H9 (cell line): ENCODE measurements around the gene IGSF9B. TPM values are rescaled to one million over a fixed set of nuclear protein-coding genes. Genes with fewer than 3 reads are reported as not detected.

ENCODE experiments used
- DNase-seq: peaks from one replicate; pipeline ENCODE4 v3.0.0-alpha.2; 2017
- H2AFZ ChIP-seq: one replicate; pipeline ENCODE4 v1.6.1; 2013; ENCODE audit warnings: mild to moderate bottlenecking, low read length, control low read depth, moderate library complexity
- H2AK5ac ChIP-seq: 2 replicates; pipeline ENCODE4 v1.6.1; 2013; ENCODE audit warnings: low read length, control low read depth, mixed read lengths; ENCODE audit not compliant: insufficient read length
- H2BK120ac ChIP-seq: one replicate; pipeline ENCODE4 v1.6.1; 2013; ENCODE audit warnings: low read depth, mild to moderate bottlenecking, low read length, control low read depth, inconsistent platforms; ENCODE audit not compliant: poor library complexity, severe bottlenecking
- H2BK12ac ChIP-seq: 2 replicates; pipeline ENCODE4 v1.6.1; 2013; ENCODE audit warnings: low read length, control low read depth, mixed read lengths, low read depth; ENCODE audit not compliant: insufficient read length
- H2BK15ac ChIP-seq: 2 replicates; pipeline ENCODE4 v1.6.1; 2013; ENCODE audit warnings: low read depth, low read length, control low read depth
- H2BK20ac ChIP-seq: one replicate; pipeline ENCODE4 v1.6.1; 2013; ENCODE audit warnings: low read depth, mild to moderate bottlenecking, low read length, control low read depth, inconsistent platforms; ENCODE audit not compliant: poor library complexity, severe bottlenecking
- H2BK5ac ChIP-seq: 2 replicates; pipeline ENCODE4 v1.6.1; 2013; ENCODE audit warnings: low read length, control low read depth, mixed read lengths; ENCODE audit not compliant: insufficient read length
- H3K14ac ChIP-seq: 2 replicates; pipeline ENCODE4 v1.6.1; 2013; ENCODE audit warnings: low read length, control low read depth; ENCODE audit not compliant: insufficient read depth
- H3K18ac ChIP-seq: 2 replicates; pipeline ENCODE4 v1.6.1; 2013; ENCODE audit warnings: low read depth, mild to moderate bottlenecking, mixed read lengths, low read length, control low read depth; ENCODE audit not compliant: insufficient read length
- H3K23ac ChIP-seq: 2 replicates; pipeline ENCODE4 v1.6.1; 2013; ENCODE audit warnings: low read length, control low read depth, mixed read lengths, low read depth; ENCODE audit not compliant: insufficient read length
- H3K23me2 ChIP-seq: 2 replicates; pipeline ENCODE4 v1.6.1; 2013; ENCODE audit warnings: low read depth, mild to moderate bottlenecking, mixed read lengths, low read length, control low read depth; ENCODE audit not compliant: insufficient read length, poor library complexity, severe bottlenecking
- H3K27ac ChIP-seq: 2 replicates; pipeline ENCODE4 v1.5.1; 2013; ENCODE audit warnings: low read length, control low read depth, mixed read lengths, low read depth; ENCODE audit not compliant: insufficient read length
- H3K27me3 ChIP-seq: 2 replicates; pipeline ENCODE4 v1.6.1; 2013; ENCODE audit warnings: low read length, control low read depth, inconsistent platforms; ENCODE audit not compliant: insufficient read depth
- H3K4ac ChIP-seq: 2 replicates; pipeline ENCODE4 v1.6.1; 2013; ENCODE audit warnings: low read depth, mild to moderate bottlenecking, control low read depth, inconsistent platforms, low read length, moderate library complexity
- H3K4me1 ChIP-seq: 2 replicates; pipeline ENCODE4 v1.6.1; 2013; ENCODE audit warnings: low read length, control low read depth, inconsistent platforms; ENCODE audit not compliant: insufficient read depth
- H3K4me2 ChIP-seq: 2 replicates; pipeline ENCODE4 v1.6.1; 2013; ENCODE audit warnings: low read length, control low read depth, mixed read lengths; ENCODE audit not compliant: insufficient read length, insufficient read depth
- H3K56ac ChIP-seq: 2 replicates; pipeline ENCODE4 v1.6.1; 2013; ENCODE audit warnings: low read depth, mild to moderate bottlenecking, mixed read lengths, low read length, control low read depth; ENCODE audit not compliant: insufficient read length
- H3K79me1 ChIP-seq: 2 replicates; pipeline ENCODE4 v1.6.1; 2013; ENCODE audit warnings: low read depth, mild to moderate bottlenecking, moderate library complexity, low read length, control low read depth, inconsistent platforms; ENCODE audit not compliant: insufficient read depth, poor library complexity, severe bottlenecking
- H3K79me2 ChIP-seq: 2 replicates; pipeline ENCODE4 v1.6.1; 2013; ENCODE audit warnings: low read length, control low read depth, inconsistent platforms; ENCODE audit not compliant: insufficient read depth
- H3K9ac ChIP-seq: 2 replicates; pipeline ENCODE4 v1.6.1; 2013; ENCODE audit warnings: low read length, control low read depth, mixed read lengths; ENCODE audit not compliant: insufficient read length; ENCODE audit errors: extremely low read depth
- H3K9me3 ChIP-seq: one replicate; pipeline ENCODE4 v1.6.1; 2013; ENCODE audit warnings: low read depth, low read length, inconsistent platforms; ENCODE audit not compliant: control insufficient read depth
- H3T11ph ChIP-seq: one replicate; pipeline ENCODE4 v1.6.1; 2013; ENCODE audit warnings: mild to moderate bottlenecking, low read length, control low read depth, inconsistent platforms
- H4K20me1 ChIP-seq: one replicate; pipeline ENCODE4 v1.6.1; 2013; ENCODE audit not compliant: control insufficient read depth, insufficient read length, insufficient read depth
- H4K5ac ChIP-seq: 2 replicates; pipeline ENCODE4 v1.6.1; 2013; ENCODE audit warnings: low read depth, mild to moderate bottlenecking, mixed read lengths, low read length, control low read depth; ENCODE audit not compliant: insufficient read length
- H4K8ac ChIP-seq: replicated peaks from 2 replicates; pipeline ENCODE4 v1.6.1; 2013; ENCODE audit warnings: low read length, control low read depth, mixed read lengths, low read depth; ENCODE audit not compliant: insufficient read length
- H4K91ac ChIP-seq: 2 replicates; pipeline ENCODE4 v1.6.1; 2013; ENCODE audit warnings: low read depth, mild to moderate bottlenecking, moderate library complexity, mixed read lengths, low read length, control low read depth; ENCODE audit not compliant: insufficient read length
- H3K27ac Mint-ChIP-seq, 3 experiments: 2 replicates in 2 of 3; 3 replicates in 1 of 3; pipeline ENCODE4 v1.8.0; 2020 to 2021; ENCODE audit warnings: mixed read lengths in 3 of 3, mild to moderate bottlenecking in 1 of 3, moderate library complexity in 1 of 3
- H3K27me3 Mint-ChIP-seq: 2 replicates; pipeline ENCODE4 v1.8.0; 2021; ENCODE audit warnings: low read depth, mild to moderate bottlenecking, moderate library complexity, mixed read lengths
- H3K36me3 Mint-ChIP-seq, 3 experiments: 2 replicates in 2 of 3; 3 replicates in 1 of 3; pipeline ENCODE4 v1.8.0; 2020 to 2021; ENCODE audit warnings: low read depth in 3 of 3, mixed read lengths in 3 of 3; ENCODE audit not compliant: insufficient read depth in 1 of 3
- H3K4me1 Mint-ChIP-seq, 2 experiments: 2 replicates each; pipeline ENCODE4 v1.8.0; 2020; ENCODE audit warnings: mixed read lengths in 2 of 2
- H3K4me3 Mint-ChIP-seq, 2 experiments: 2 replicates in 1 of 2; 3 replicates in 1 of 2; pipeline ENCODE4 v1.8.0; 2020 to 2021; ENCODE audit warnings: mild to moderate bottlenecking in 2 of 2, mixed read lengths in 2 of 2, moderate library complexity in 1 of 2
- H3K9me3 Mint-ChIP-seq, 2 experiments: 2 replicates in 1 of 2; 3 replicates in 1 of 2; pipeline ENCODE4 v1.8.0; 2020; ENCODE audit warnings: mild to moderate bottlenecking in 2 of 2, mixed read lengths in 2 of 2, moderate library complexity in 1 of 2
- WGBS: extraction: QIAGEN DNeasy Blood & Tissue Kit; methylation state at CpG from one replicate; pipeline ENCODE4 v1.1.7; 2013; ENCODE audit warnings: missing lambda C conversion rate, low lambda C conversion rate, mixed read lengths; ENCODE audit not compliant: insufficient read length; ENCODE audit errors: extremely low coverage; 5-methylcytosine and 5-hydroxymethylcytosine counted together
- total RNA-seq: library from RNA; stranded (reverse); gene quantifications from 2 replicates; pipeline ENCODE4 v1.2.1, GENCODE V29; 2021
- TF ChIP-seq, protein P1 (sequence below): fragments of 200-600 bp; sonication (generic); conservative IDR thresholded peaks from 3 replicates; pipeline ENCODE4 v1.8.0; 2021; ENCODE audit warnings: antibody characterized with exemption, mild to moderate bottlenecking

IGSF9B gene
- total RNA-seq, 1 experiment from 2014 or later: 25.7 TPM

DNA sequence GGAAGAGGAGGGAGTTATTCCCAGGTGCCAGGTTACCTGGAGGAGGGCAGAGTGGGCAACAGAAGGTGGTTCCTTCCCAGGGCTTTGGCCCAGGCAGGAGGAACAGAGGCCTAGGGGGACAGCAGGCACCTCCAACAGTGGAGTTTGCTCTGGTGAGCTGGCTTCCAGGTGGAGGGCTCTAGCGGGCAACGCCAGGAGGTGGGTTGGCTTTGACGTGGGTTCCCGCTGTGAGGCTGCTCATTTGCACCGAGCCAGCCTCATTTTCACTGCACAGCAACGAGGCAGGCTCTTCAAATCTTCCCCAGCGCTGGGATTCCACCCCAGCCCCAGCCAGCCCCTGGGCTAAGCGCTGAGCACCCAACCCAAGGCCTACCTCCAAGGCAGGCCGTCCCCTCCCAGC lies 8.1 kb downstream of the IGSF9B start:
- no peak overlapping the region for H4K91ac ChIP-seq
- Mint-ChIP-seq H3K9me3 (no peaks in the 10 kb centered on the region), H3K4me1 (peaks cover 60 to 80% of the 10 kb centered on the region in 2 experiments), H3K27ac (peak overlapping the region in 2 of 3 experiments; percentile 8 to 86; a peak in 4 of 7 replicates), H3K4me3 (peak overlapping the region in 1 of 2 experiments; percentile 39; a peak in 3 of 5 replicates), H3K36me3 (peaks cover 5 to 11% (median 6%) of the 10 kb centered on the region in 3 experiments), H3K27me3 (peaks cover 7% of the 10 kb centered on the region)
- no peak overlapping the region for H3K23ac ChIP-seq
- DNase-seq: no peak
- H3T11ph ChIP-seq: no peak overlapping the region
- H3K4me2 ChIP-seq: peak overlapping the region; percentile 3
- no peak overlapping the region for H3K18ac ChIP-seq
- no peak overlapping the region for H4K8ac ChIP-seq
- no peak overlapping the region for H2BK20ac ChIP-seq
- no CpG with 5 or more reads among the region's 9 CpGs for WGBS
- peaks cover 15% of the 10 kb centered on the region; the same call in 1 of the 2 replicates for H3K4me1 ChIP-seq
- H3K27me3 ChIP-seq: no peaks in the 10 kb centered on the region
- H3K79me1 ChIP-seq: no peaks in the 10 kb centered on the region
- no peak overlapping the region for H2BK120ac ChIP-seq
- H3K56ac ChIP-seq: no peak overlapping the region
- H3K79me2 ChIP-seq: peaks cover 2% of the 10 kb centered on the region; the same call in 1 of the 2 replicates
- no peak overlapping the region for H4K5ac ChIP-seq
- H2BK15ac ChIP-seq: no peak overlapping the region
- no peaks in the 10 kb centered on the region for H3K9me3 ChIP-seq
- TF ChIP-seq, protein P1, sequence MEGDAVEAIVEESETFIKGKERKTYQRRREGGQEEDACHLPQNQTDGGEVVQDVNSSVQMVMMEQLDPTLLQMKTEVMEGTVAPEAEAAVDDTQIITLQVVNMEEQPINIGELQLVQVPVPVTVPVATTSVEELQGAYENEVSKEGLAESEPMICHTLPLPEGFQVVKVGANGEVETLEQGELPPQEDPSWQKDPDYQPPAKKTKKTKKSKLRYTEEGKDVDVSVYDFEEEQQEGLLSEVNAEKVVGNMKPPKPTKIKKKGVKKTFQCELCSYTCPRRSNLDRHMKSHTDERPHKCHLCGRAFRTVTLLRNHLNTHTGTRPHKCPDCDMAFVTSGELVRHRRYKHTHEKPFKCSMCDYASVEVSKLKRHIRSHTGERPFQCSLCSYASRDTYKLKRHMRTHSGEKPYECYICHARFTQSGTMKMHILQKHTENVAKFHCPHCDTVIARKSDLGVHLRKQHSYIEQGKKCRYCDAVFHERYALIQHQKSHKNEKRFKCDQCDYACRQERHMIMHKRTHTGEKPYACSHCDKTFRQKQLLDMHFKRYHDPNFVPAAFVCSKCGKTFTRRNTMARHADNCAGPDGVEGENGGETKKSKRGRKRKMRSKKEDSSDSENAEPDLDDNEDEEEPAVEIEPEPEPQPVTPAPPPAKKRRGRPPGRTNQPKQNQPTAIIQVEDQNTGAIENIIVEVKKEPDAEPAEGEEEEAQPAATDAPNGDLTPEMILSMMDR: no peak
- no peak overlapping the region for H3K9ac ChIP-seq
- H3K4ac ChIP-seq: no peak overlapping the region
- H2AFZ ChIP-seq: no peak overlapping the region
- H2BK12ac ChIP-seq: no peak overlapping the region
- H3K14ac ChIP-seq: peak overlapping the region; percentile 6
- H3K23me2 ChIP-seq: no peaks in the 10 kb centered on the region
- no peak overlapping the region for H2BK5ac ChIP-seq
- H4K20me1 ChIP-seq: peaks cover 7% of the 10 kb centered on the region
- no peak overlapping the region for H3K27ac ChIP-seq
- no peak overlapping the region for H2AK5ac ChIP-seq
